Pancreas (tissue), 10 donors: ENCODE data around the gene ETF1. TPM values are rescaled to one million over a fixed set of nuclear protein-coding genes. Genes with fewer than 3 reads are reported as not detected.
"Not testable (repeated sequence)": the region's sequence is repeated elsewhere in the genome, so short reads cannot be mapped to it uniquely, and the experiment has no call there.

Experiments
- ATAC-seq, 4 donors: fragments of 200-7000 bp; cut with Tn5 transposase; one replicate each; pipeline versions ENCODE4 v1.8.0 to v1.9.1; 2020; ENCODE audit warnings: mild to moderate bottlenecking in 4 of 4, moderate library complexity in 4 of 4
- DNase-seq, 6 donors: peaks; one replicate each; pipeline ENCODE4 v3.0.0-alpha.2; 2020
- FAIRE-seq: peaks from 2 replicates; lab custom pipeline; 2012; peaks lifted over from hg19 to GRCh38; lab: Jason Lieb, UNC
- H3K27ac ChIP-seq, 4 donors: fragments of 200-600 bp; sonication (generic); 1 replicate in 3 of 4; 2 replicates in 1 of 4; pipeline versions ENCODE4 v1.5.0 to v1.8.0; 2020
- H3K27me3 ChIP-seq, 4 donors: fragments of 200-600 bp; one replicate each; pipeline ENCODE4 v1.8.0; 2021
- H3K36me3 ChIP-seq, 3 donors: fragments of 200-600 bp; sonication (generic) in 1 of 3; one replicate each; pipeline versions ENCODE4 v1.5.0 to v1.8.0; 2020 to 2021
- H3K4me1 ChIP-seq, 3 donors: fragments of 200-600 bp; one replicate each; pipeline ENCODE4 v1.8.0; 2021
- H3K4me3 ChIP-seq, 4 donors: fragments of 200-600 bp; sonication (generic) in 2 of 4; one replicate each; pipeline versions ENCODE4 v1.5.0 to v1.8.0; 2020 to 2021
- H3K9me3 ChIP-seq, 4 donors: fragments of 200-600 bp; one replicate each; pipeline ENCODE4 v1.8.0; 2021
- CTCF ChIP-seq, 4 donors: fragments of 200-600 bp; sonication (generic) in 3 of 4; IDR thresholded peaks; one replicate each; pipeline versions ENCODE4 v1.5.0 to v1.8.0; 2021; ENCODE audit warnings: antibody characterized with exemption in 4 of 4
- WGBS, 2 donors: extraction: QIAGEN DNeasy Blood & Tissue Kit; methylation state at CpG; one replicate each; pipeline ENCODE4 v1.1.7; 2013; 5-methylcytosine and 5-hydroxymethylcytosine counted together
- intact Hi-C, 3 donors: fragments of 100-400 bp; cut with DNase I; formaldehyde crosslinking; loops; one replicate each; pipeline versions ENCODE4 v1.11.1 to v1.14.2; 2022
- polyA plus RNA-seq, 2 donors: library from polyadenylated mRNA; stranded (reverse); fragments of 200-250 nt; gene quantifications; one replicate each; pipeline ENCODE4 v1.2.3, GENCODE V29; 2013
- total RNA-seq, 6 donors: library from RNA; stranded (reverse); fragmentation: NEBNext Ultra II Directional in 4 of 6; extraction: Animal tissue kit (Norgen Biotek cat#: 25700) in 4 of 6; gene quantifications; one replicate each; pipeline versions ENCODE4 v1.2.1 to v1.2.4, GENCODE V29; 2021 to 2023
- donor health status: healthy with polysubstance abuse.
- donor health status: DM: no; HTN: no; CAD: no; lungs with moderate emphysema.
- donor health status: DM: no; HTN: no; CAD: no.
- donor health status: control.
- donor health status: control.
- donor health status: Bipolar disorder and iron deficiency.
- donor health status: DM: yes; HTN: yes; CAD: no.
- donor health status: DM: no; HTN: no; CAD: no.
- donor health status: DM: no; HTN: no; CAD: no.
- donor health status: DM: yes; HTN: yes; CAD: no.

ETF1 gene
- total and polyA plus RNA-seq, 8 donors, result 14.7 to 54.0 (median 33.8) TPM

- H3K9me3 ChIP-seq, result no peaks in the 10 kb centered on the region
- no peaks in the 10 kb centered on the region for H3K27me3 ChIP-seq
- no peak for ATAC-seq
- FAIRE-seq, result no peak
- intact Hi-C loops, result no loop called here
- no peak overlapping the region for H3K4me3 ChIP-seq
- H3K4me1 ChIP-seq, result peaks cover 9 to 24% (median 18%) of the 10 kb centered on the region in 3 donors
- no peak for TF ChIP-seq CTCF (IDR thresholded peaks at IDR 0.05)
- 43 to 47% methylated on average over 5 of the region's 5 CpGs for WGBS, 2 donors
- H3K36me3 ChIP-seq, result no peaks in the 10 kb centered on the region
- no peak overlapping the region for H3K27ac ChIP-seq
- no peak for DNase-seq
Measured at GRCh38 chr5:138488481-138488945, 54.5 kb downstream of the ETF1 start.

- DNase-seq (no peak), ATAC-seq (peak in 1 of 4 donors; percentile 26), FAIRE-seq (no peak)
- Histone ChIP-seq H3K4me1 (no peaks in the 10 kb centered on the region), H3K27ac (no peak overlapping the region), H3K36me3 (no peaks in the 10 kb centered on the region), H3K27me3 (no peaks in the 10 kb centered on the region), H3K9me3 (no peaks in the 10 kb centered on the region), H3K4me3 (no peak overlapping the region)
- TF ChIP-seq CTCF (IDR thresholded peaks at IDR 0.05), result no peak
- 71 to 72% methylated on average over 4 of the region's 4 CpGs for WGBS, 2 donors
- intact Hi-C loops, result no loop called here
Measured at GRCh38 chr5:138482638-138483037, 60.4 kb downstream of the ETF1 start.

- 89 to 92% methylated on average over 7 of the region's 7 CpGs for WGBS, 2 donors
- no peak overlapping the region for H3K4me3 ChIP-seq
- H3K27me3 ChIP-seq, result no peaks in the 10 kb centered on the region
- H3K36me3 ChIP-seq, result no peaks in the 10 kb centered on the region
- DNase-seq (no peak), ATAC-seq (no peak), FAIRE-seq (no peak)
- no peaks in the 10 kb centered on the region for H3K9me3 ChIP-seq
- no peak for TF ChIP-seq CTCF (IDR thresholded peaks at IDR 0.05)
- intact Hi-C loops, result no loop called here
- H3K27ac ChIP-seq, result no peak overlapping the region
- H3K4me1 ChIP-seq, result no peaks in the 10 kb centered on the region
Measured at GRCh38 chr5:138476918-138477317, 66.1 kb downstream of the ETF1 start.

- 93 to 95% methylated on average over 5 of the region's 5 CpGs for WGBS, 2 donors
- ATAC-seq, H3K27ac ChIP-seq, H3K36me3 ChIP-seq, FAIRE-seq, H3K4me3 ChIP-seq, H3K27me3 ChIP-seq, H3K9me3 ChIP-seq, H3K4me1 ChIP-seq, intact Hi-C loops, DNase-seq: not testable (repeated sequence)
Measured at GRCh38 chr5:138473151-138473550, 69.9 kb downstream of the ETF1 start.

GRCh38 chr5:138472353-138472752, 70.7 kb downstream of the ETF1 start:
- H3K4me1 ChIP-seq, result peaks cover 3 to 5% (median 4%) of the 10 kb centered on the region in 3 donors
- FAIRE-seq (no peak), DNase-seq (no peak), ATAC-seq (no peak)
- TF ChIP-seq CTCF (IDR thresholded peaks at IDR 0.05), result no peak
- H3K9me3 ChIP-seq, result no peaks in the 10 kb centered on the region
- H3K4me3 ChIP-seq, result no peak overlapping the region
- H3K27me3 ChIP-seq, result no peaks in the 10 kb centered on the region
- no peaks in the 10 kb centered on the region for H3K36me3 ChIP-seq
- intact Hi-C loops, result no loop called here
- WGBS, 2 donors, result 31 to 34% methylated on average over 6 of the region's 6 CpGs
- no peak overlapping the region for H3K27ac ChIP-seq
